Brain microvascular endothelial cell (primary cell): Measurements from ENCODE around the gene EFR3B.
A peak's percentile ranks its signal among the peaks of the same experiment; 100 is the strongest.
"Not testable (repeated sequence)": the region's sequence is repeated elsewhere in the genome, so short reads cannot be mapped to it uniquely, and the experiment has no call there.

Source experiments
- DNase-seq: peaks from one replicate; pipeline ENCODE4 v3.0.0-alpha.2; 2020
- H3K27ac ChIP-seq: fragments of 250-450 bp; sonication (Bioruptor Pico); 2 replicates; pipeline ENCODE4 v1.5.1; 2020; ENCODE audit warnings: mild to moderate bottlenecking, moderate library complexity
- H3K27me3 ChIP-seq: fragments of 250-450 bp; sonication (Bioruptor Pico); replicated peaks from 2 replicates; pipeline ENCODE4 v1.5.1; 2020; ENCODE audit warnings: mild to moderate bottlenecking
- H3K36me3 ChIP-seq: fragments of 250-450 bp; sonication (Bioruptor Pico); replicated peaks from 2 replicates; pipeline ENCODE4 v1.5.1; 2020; ENCODE audit warnings: mild to moderate bottlenecking
- H3K4me3 ChIP-seq: 2 replicates; pipeline ENCODE4 v1.5.1; 2011; ENCODE audit warnings: low read depth, mild to moderate bottlenecking, control low read depth, low read length, moderate library complexity
- CTCF ChIP-seq: IDR thresholded peaks from 2 replicates; pipeline ENCODE4 v1.5.1; 2011; ENCODE audit warnings: low read depth, mild to moderate bottlenecking, moderate library complexity, low read length, control low read depth, inconsistent platforms; ENCODE audit errors: missing control alignments
- in situ Hi-C: cut with HindIII; loops from 2 replicates; pipeline ENCODE4 v1.10.0; 2017; ENCODE audit warnings: low sequenced_read_pairs, low pct_ligation_motif_present

The EFR3B gene

GRCh38 chr2:25127646-25128045 is 85.8 kb downstream of the EFR3B start:
- Histone ChIP-seq H3K27ac (no peak overlapping the region), H3K36me3 (no peaks in the 10 kb centered on the region), H3K4me3 (no peak overlapping the region), H3K27me3 (peaks cover 8% of the 10 kb centered on the region)
- in situ Hi-C loops, result no loop called here
- TF ChIP-seq CTCF, result no peak
- DNase-seq, result no peak

GRCh38 chr2:25129901-25130520 is 88.1 kb downstream of the EFR3B start:
- H3K27me3 ChIP-seq, result peaks cover 9% of the 10 kb centered on the region
- H3K27ac ChIP-seq, result no peak overlapping the region
- no peaks in the 10 kb centered on the region for H3K36me3 ChIP-seq
- H3K4me3 ChIP-seq, result no peak overlapping the region
- TF ChIP-seq CTCF, result no peak
- DNase-seq, result no peak
- in situ Hi-C loops, result no loop called here

GRCh38 chr2:25131253-25131566 is 89.3 kb downstream of the EFR3B start:
- no peak for TF ChIP-seq CTCF
- no peaks in the 10 kb centered on the region for H3K36me3 ChIP-seq
- H3K27me3 ChIP-seq, result peaks cover 9% of the 10 kb centered on the region
- in situ Hi-C loops, result no loop called here
- DNase-seq, result no peak
- no peak overlapping the region for H3K27ac ChIP-seq
- no peak overlapping the region for H3K4me3 ChIP-seq

- Histone ChIP-seq H3K27me3 (peaks cover 9% of the 10 kb centered on the region), H3K4me3 (peak overlapping the region; percentile 15)
- no peak for DNase-seq
Measured at GRCh38 chr2:25131567-25132298, 89.9 kb downstream of the EFR3B start.

GRCh38 chr2:25132299-25132635 is 90.4 kb downstream of the EFR3B start:
- peaks cover 9% of the 10 kb centered on the region for H3K27me3 ChIP-seq
- peak overlapping the region; percentile 15 for H3K4me3 ChIP-seq
- H3K36me3 ChIP-seq, result no peaks in the 10 kb centered on the region
- in situ Hi-C loops, result no loop called here
- no peak overlapping the region for H3K27ac ChIP-seq
- DNase-seq, result no peak
- no peak for TF ChIP-seq CTCF

More at GRCh38 chr2:25131567-25132298, 89.9 kb downstream of the EFR3B start:
- no peak for TF ChIP-seq CTCF
- in situ Hi-C loops, result no loop called here
- H3K36me3 ChIP-seq, result no peaks in the 10 kb centered on the region
- H3K27ac ChIP-seq, result no peak overlapping the region

- H3K4me3 ChIP-seq, result no peak overlapping the region
- DNase-seq, result no peak
- no peaks in the 10 kb centered on the region for H3K36me3 ChIP-seq
- no peak overlapping the region for H3K27ac ChIP-seq
- in situ Hi-C loops, result no loop called here
- TF ChIP-seq CTCF, result no peak
- H3K27me3 ChIP-seq, result peaks cover 9% of the 10 kb centered on the region
Measured at GRCh38 chr2:25132693-25133092, 90.8 kb downstream of the EFR3B start.

GRCh38 chr2:25140535-25140934 is 98.7 kb downstream of the EFR3B start:
- H3K4me3 ChIP-seq, DNase-seq, H3K36me3 ChIP-seq, H3K27me3 ChIP-seq, in situ Hi-C loops, H3K27ac ChIP-seq: not testable (repeated sequence)
